ENCODE results near the gene SLC6A6.

The SLC6A6 gene

DNA sequence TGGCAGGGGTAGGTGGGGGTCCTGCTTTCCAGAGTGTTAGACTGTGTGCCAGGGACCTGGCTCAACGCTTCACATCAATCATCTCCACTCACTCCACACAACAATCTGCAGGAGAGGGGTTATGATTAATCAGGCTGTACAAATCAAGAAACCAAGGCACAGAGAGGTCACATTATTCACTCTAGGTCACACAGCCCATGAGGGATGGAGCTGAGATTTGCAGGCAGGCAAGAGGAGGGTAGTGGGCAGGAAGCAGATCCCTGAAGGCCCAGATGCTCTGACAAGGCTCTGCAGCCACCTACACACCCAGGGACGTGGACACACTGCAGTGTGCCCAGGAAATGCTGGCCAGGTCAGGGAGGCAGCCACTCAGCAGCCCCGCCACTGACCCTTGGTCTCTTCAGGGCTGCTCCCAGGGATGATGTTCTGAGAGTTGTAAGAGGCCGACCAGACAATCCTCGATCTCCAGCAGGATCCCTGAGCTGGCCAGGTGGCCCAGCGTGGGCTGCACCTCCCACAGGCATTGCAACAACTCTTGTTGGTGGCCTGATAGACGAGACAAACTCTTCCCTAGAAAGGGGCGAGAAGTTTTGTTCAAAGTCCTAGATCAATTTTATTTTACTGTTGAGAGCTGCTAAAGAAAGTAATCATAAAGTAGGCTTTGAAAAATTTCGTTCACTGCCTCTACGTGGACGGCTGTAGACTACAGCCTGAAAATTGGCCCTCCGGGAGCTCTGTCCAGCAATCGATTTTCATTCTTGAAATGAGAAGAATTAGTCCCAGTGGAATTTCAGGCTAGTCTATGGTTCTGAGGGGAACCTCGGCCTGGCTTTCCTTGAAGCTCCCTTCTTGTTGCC is 4.2 kb upstream of the SLC6A6 start:
- Histone ChIP-seq H3K4me3 (ENCODE audit: low read depth, low read length) (no peak overlapping the region), H3K27me3 (no peaks in the 10 kb centered on the region), H3K9me3 (no peaks in the 10 kb centered on the region), H3K4me1 (no peaks in the 10 kb centered on the region), H3K36me3 (no peaks in the 10 kb centered on the region)
- no peak for TF ChIP-seq CTCF (IDR thresholded peaks at IDR 0.05; ENCODE audit: low read depth, low read length)
- DNase-seq, result no peak

- Histone ChIP-seq H3K27me3 (no peaks in the 10 kb centered on the region), H3K9me3 (no peaks in the 10 kb centered on the region), H3K36me3 (no peaks in the 10 kb centered on the region), H3K4me1 (no peaks in the 10 kb centered on the region), H3K4me3 (ENCODE audit: low read depth, low read length) (no peak overlapping the region)
- no peak for TF ChIP-seq CTCF (IDR thresholded peaks at IDR 0.05; ENCODE audit: low read depth, low read length)
- DNase-seq, result no peak
Observed at GRCh38 chr3:14398797-14399106, 3.7 kb upstream of the SLC6A6 start.

DNA sequence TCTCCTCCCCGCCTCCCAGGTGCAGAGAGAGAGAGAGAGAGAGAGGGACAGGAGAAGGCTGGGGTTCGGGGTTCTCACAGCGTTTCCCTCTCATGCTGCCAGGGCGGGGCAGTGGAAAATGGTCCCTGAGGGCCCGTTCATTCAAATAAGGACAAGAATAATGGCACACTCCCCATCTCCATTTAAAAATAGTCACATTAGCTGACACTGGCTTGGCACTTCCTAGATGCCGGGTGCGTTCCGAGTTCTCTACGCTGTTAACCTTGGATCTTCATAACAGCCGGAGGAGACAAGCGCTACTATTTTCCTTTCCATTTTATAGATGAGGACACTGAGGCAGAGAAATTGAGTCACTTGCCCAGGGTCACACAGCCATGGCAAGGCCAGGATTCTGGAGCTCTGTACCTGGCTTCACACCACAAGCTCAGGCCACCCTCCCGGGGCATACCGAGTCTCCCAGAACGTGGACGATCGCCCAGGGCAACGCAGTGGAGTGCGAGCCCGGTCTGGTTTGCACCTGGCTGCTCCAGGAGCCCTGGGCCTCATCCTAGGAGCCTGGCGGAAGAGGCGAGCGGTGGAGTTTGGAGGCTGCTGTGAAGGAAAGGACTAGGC is 608 bp upstream of the SLC6A6 start:
- H3K4me1 ChIP-seq, result no peaks in the 10 kb centered on the region
- no peak for DNase-seq
- no peaks in the 10 kb centered on the region for H3K27me3 ChIP-seq
- no peaks in the 10 kb centered on the region for H3K36me3 ChIP-seq
- H3K9me3 ChIP-seq, result no peaks in the 10 kb centered on the region
- peak overlapping the region; percentile 74 for H3K4me3 ChIP-seq (ENCODE audit: low read depth, low read length)
- no peak for TF ChIP-seq CTCF (IDR thresholded peaks at IDR 0.05; ENCODE audit: low read depth, low read length)

GRCh38 chr3:14403619-14404155 is 1.3 kb downstream of the SLC6A6 start:
- Histone ChIP-seq H3K9me3 (no peaks in the 10 kb centered on the region), H3K27me3 (no peaks in the 10 kb centered on the region), H3K36me3 (no peaks in the 10 kb centered on the region), H3K4me1 (no peaks in the 10 kb centered on the region), H3K4me3 (ENCODE audit: low read depth, low read length) (peak overlapping the region; percentile 74)
- TF ChIP-seq CTCF (IDR thresholded peaks at IDR 0.05; ENCODE audit: low read depth, low read length), result no peak
- DNase-seq, result no peak

DNA sequence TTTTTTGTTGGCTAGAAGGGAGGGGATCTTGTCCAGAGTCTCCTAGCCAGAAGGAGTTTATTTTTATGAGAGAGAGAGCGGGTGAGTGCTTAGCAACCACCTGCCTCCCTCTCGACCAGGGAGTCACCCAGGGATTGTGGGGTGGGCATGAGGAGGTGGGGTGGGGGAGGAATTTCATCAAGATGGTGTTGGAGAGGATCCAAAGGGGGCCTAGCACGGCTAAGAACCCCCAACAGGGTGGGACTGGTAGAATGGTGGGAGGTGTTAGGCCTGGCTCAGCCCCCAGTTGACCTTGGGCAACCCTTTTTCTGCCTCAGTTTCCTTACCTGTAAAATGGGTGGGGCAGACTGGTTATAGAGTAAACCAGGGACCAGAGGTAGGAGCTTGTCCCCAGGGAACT is 1.8 kb downstream of the SLC6A6 start:
- Histone ChIP-seq H3K27me3 (no peaks in the 10 kb centered on the region), H3K4me3 (ENCODE audit: low read depth, low read length) (peak overlapping the region; percentile 74), H3K36me3 (no peaks in the 10 kb centered on the region; the same call in 1 of the 2 replicates), H3K4me1 (no peaks in the 10 kb centered on the region), H3K9me3 (no peaks in the 10 kb centered on the region)
- TF ChIP-seq CTCF (IDR thresholded peaks at IDR 0.05; ENCODE audit: low read depth, low read length), result no peak
- DNase-seq, result no peak

Measured in BE2C (cell line).